Naive thymus-derived CD4-positive, alpha-beta T cell (primary cell): ENCODE data around the gene GYPA. TPM values are rescaled to one million over a fixed set of nuclear protein-coding genes. Genes with fewer than 3 reads are reported as not detected.
A peak's percentile ranks its signal among the peaks of the same experiment; 100 is the strongest.
"Not testable (repeated sequence)": the region's sequence is repeated elsewhere in the genome, so short reads cannot be mapped to it uniquely, and the experiment has no call there.

Experiments
- ATAC-seq: fragments of 150-1000 bp; cut with Tn5 transposase; 2 replicates; pipeline ENCODE4 v1.10.0; 2021; ENCODE audit warnings: mild to moderate bottlenecking, moderate library complexity
- CTCF ChIA-PET: fragments of 350-600 bp; sonication (Branson Sonifier 250); formaldehyde crosslinking; loops from one replicate; lab custom pipeline; 2021; ENCODE audit warnings: antibody characterized with exemption; lab: Charles Lee
- POLR2A ChIA-PET: fragments of 350-600 bp; sonication (Branson Sonifier 250); formaldehyde crosslinking; loops from one replicate; lab custom pipeline; 2021; ENCODE audit warnings: antibody characterized with exemption, inconsistent platforms; lab: Charles Lee
- DNase-seq, 9 donors: peaks; one replicate each; pipeline versions ENCODE4 v3.0.0 to v3.0.0-alpha.2; 2020 to 2022; ENCODE audit warnings: mixed read lengths in 1 of 9
- H3K27ac ChIP-seq: one replicate; pipeline ENCODE4 v1.7.0; 2013; ENCODE audit warnings: mild to moderate bottlenecking, low read depth, low read length, moderate library complexity
- H3K27me3 ChIP-seq, 2 donors: one replicate each; pipeline ENCODE4 v1.7.0; 2013; ENCODE audit warnings: low read length in 2 of 2, mild to moderate bottlenecking in 2 of 2, moderate library complexity in 2 of 2; ENCODE audit not compliant: control insufficient read depth in 2 of 2, insufficient read depth in 2 of 2
- H3K36me3 ChIP-seq, 3 experiments: 1 replicate in 2 of 3; 2 replicates in 1 of 3; pipeline ENCODE4 v1.7.0; 2013; ENCODE audit warnings: low read length in 3 of 3, mild to moderate bottlenecking in 3 of 3, moderate library complexity in 1 of 3; ENCODE audit not compliant: insufficient read depth in 3 of 3, control insufficient read depth in 2 of 3
- H3K4me1 ChIP-seq, 2 donors: one replicate each; pipeline ENCODE4 v1.7.0; 2013; ENCODE audit warnings: low read length in 2 of 2, mild to moderate bottlenecking in 2 of 2, moderate library complexity in 1 of 2; ENCODE audit not compliant: control insufficient read depth in 2 of 2, insufficient read depth in 2 of 2
- H3K4me3 ChIP-seq: 2 replicates; pipeline ENCODE4 v1.7.0; 2013; ENCODE audit warnings: mild to moderate bottlenecking, low read length
- H3K9me3 ChIP-seq, 3 experiments: 1 replicate in 2 of 3; 2 replicates in 1 of 3; pipeline ENCODE4 v1.7.0; 2013; ENCODE audit warnings: low read length in 3 of 3; ENCODE audit not compliant: control insufficient read depth in 2 of 3
- H3K27ac Mint-ChIP-seq, 9 donors: one replicate each; pipeline ENCODE4 v1.8.0; 2020 to 2022; ENCODE audit warnings: mixed read lengths in 9 of 9, mild to moderate bottlenecking in 8 of 9, moderate library complexity in 5 of 9, inconsistent platforms in 2 of 9
- H3K27me3 Mint-ChIP-seq, 5 donors: one replicate each; pipeline ENCODE4 v1.8.0; 2021 to 2022; ENCODE audit warnings: mixed read lengths in 5 of 5, mild to moderate bottlenecking in 1 of 5
- H3K36me3 Mint-ChIP-seq, 5 donors: one replicate each; pipeline ENCODE4 v1.8.0; 2020 to 2022; ENCODE audit warnings: mixed read lengths in 5 of 5, mild to moderate bottlenecking in 3 of 5, inconsistent platforms in 1 of 5
- H3K4me1 Mint-ChIP-seq, 7 donors: one replicate each; pipeline ENCODE4 v1.8.0; 2020 to 2022; ENCODE audit warnings: mixed read lengths in 7 of 7, mild to moderate bottlenecking in 3 of 7, inconsistent platforms in 1 of 7
- H3K4me3 Mint-ChIP-seq, 10 donors: one replicate each; pipeline ENCODE4 v1.8.0; 2020 to 2022; ENCODE audit warnings: mild to moderate bottlenecking in 10 of 10, mixed read lengths in 10 of 10, moderate library complexity in 6 of 10, inconsistent platforms in 2 of 10
- H3K9me3 Mint-ChIP-seq, 11 donors: one replicate each; pipeline ENCODE4 v1.8.0; 2020 to 2022; ENCODE audit warnings: mixed read lengths in 11 of 11, mild to moderate bottlenecking in 4 of 11, inconsistent platforms in 1 of 11, moderate library complexity in 1 of 11
- intact Hi-C, 2 donors: fragments of 100-400 bp; cut with micrococcal nuclease; formaldehyde crosslinking; loops; one replicate each; pipeline ENCODE4 v1.15.1; 2023
- polyA plus RNA-seq, 2 donors: library from polyadenylated mRNA; unstranded; fragments of 300-500 nt; fragmentation: Illumina TruSeq; gene quantifications; one replicate each; pipeline ENCODE4 v1.2.3, GENCODE V29; 2021
- total RNA-seq, 6 experiments: library from RNA in 5 of 6; stranded (reverse) in 5 of 6; gene quantifications; 1 replicate in 5 of 6; 2 replicates in 1 of 6; pipeline ENCODE4 v1.2.3 and lab custom pipeline; 2021 to 2026

GYPA gene
- total and polyA plus RNA-seq, 7 experiments from 2014 or later, result not detected

GRCh38 chr4:144154044-144154443, 13.5 kb upstream of the GYPA start:
- no peak for DNase-seq
- Mint-ChIP-seq H3K4me1 (no peaks in the 10 kb centered on the region), H3K27ac (no peak overlapping the region), H3K4me3 (no peak overlapping the region), H3K36me3 (no peaks in the 10 kb centered on the region), H3K27me3 (peaks cover 0 to 14% (median 0%) of the 10 kb centered on the region in 5 donors), H3K9me3 (peaks cover 0 to 12% (median 4%) of the 10 kb centered on the region in 11 donors)
- H3K4me3 ChIP-seq, result no peak overlapping the region
- H3K4me1 ChIP-seq, result no peaks in the 10 kb centered on the region
- POLR2A ChIA-PET, result no interaction called here
- CTCF ChIA-PET, result no interaction called here
- no peaks in the 10 kb centered on the region for H3K36me3 ChIP-seq
- intact Hi-C loops, result no loop called here
- ATAC-seq, result no peak
- no peaks in the 10 kb centered on the region for H3K9me3 ChIP-seq
- no peaks in the 10 kb centered on the region for H3K27me3 ChIP-seq
- H3K27ac ChIP-seq, result no peak overlapping the region

- H3K4me1 Mint-ChIP-seq, H3K9me3 Mint-ChIP-seq, H3K27me3 Mint-ChIP-seq, H3K36me3 Mint-ChIP-seq, intact Hi-C loops, CTCF ChIA-PET, H3K36me3 ChIP-seq, H3K27me3 ChIP-seq, H3K4me3 Mint-ChIP-seq, POLR2A ChIA-PET, H3K4me1 ChIP-seq, H3K27ac Mint-ChIP-seq, H3K4me3 ChIP-seq, H3K9me3 ChIP-seq, H3K27ac ChIP-seq: not testable (repeated sequence)
- DNase-seq (peak in 6 of 9 donors; percentile 8 to 40 (median 22)), ATAC-seq (peak; percentile 69)
These were observed 2.3 kb upstream of the GYPA start for GRCh38 chr4:144142690-144143326.

DNA sequence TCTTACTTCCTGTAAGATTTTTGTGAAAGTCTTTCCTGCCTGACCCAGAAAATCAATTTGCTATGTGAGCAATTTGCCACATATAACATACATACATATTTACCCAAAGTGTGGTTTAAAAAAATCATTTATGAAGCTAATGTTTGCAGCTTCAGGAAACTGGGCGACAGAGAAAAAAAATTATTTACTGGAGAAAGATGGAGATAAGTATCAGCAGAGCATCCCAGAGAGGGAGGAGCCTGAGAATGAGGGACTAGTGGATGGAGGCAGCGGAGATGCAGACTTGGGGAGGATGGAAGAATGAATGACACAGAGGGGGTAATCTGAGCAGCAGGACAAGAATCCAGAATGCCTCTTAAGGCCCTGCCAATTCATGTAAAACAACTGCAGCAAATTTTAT, 975 bp upstream of the GYPA start:
- no peaks in the 10 kb centered on the region for H3K27me3 ChIP-seq
- no peak overlapping the region for H3K27ac ChIP-seq
- Mint-ChIP-seq H3K36me3 (no peaks in the 10 kb centered on the region), H3K27ac (no peak overlapping the region), H3K4me3 (no peak overlapping the region), H3K4me1 (no peaks in the 10 kb centered on the region), H3K9me3 (no peaks in the 10 kb centered on the region), H3K27me3 (peaks cover 0 to 14% (median 4%) of the 10 kb centered on the region in 5 donors)
- ChIA-PET POLR2A (no interaction called here), CTCF (interaction anchor here (0.6 kb wide), 2 partner anchors 561 to 582 kb away, joined by 3 read pairs; no protein-coding TSS in a partner anchor)
- ATAC-seq (no peak), DNase-seq (no peak)
- H3K4me3 ChIP-seq, result no peak overlapping the region
- no peaks in the 10 kb centered on the region for H3K4me1 ChIP-seq
- no peaks in the 10 kb centered on the region for H3K36me3 ChIP-seq
- intact Hi-C loops, result no loop called here
- no peaks in the 10 kb centered on the region for H3K9me3 ChIP-seq

DNA sequence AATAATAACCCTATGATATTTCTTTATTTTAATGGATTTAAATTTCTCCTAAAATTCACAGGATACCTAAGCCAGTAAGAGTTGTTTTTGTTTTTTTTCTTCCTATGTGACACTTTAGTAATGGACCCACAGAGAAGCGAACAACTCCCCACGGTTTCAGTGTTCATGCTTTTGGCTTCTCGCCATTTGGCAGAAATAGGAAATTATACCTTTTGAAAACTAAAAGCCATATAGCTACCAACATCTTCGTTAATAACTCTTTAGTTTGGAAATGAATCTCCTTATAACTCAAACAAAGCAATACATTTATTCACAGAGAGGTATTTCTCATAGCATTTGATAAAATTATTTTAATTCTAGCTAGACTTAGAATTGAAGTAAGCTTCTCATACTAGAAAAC, 527 bp downstream of the GYPA start:
- H3K36me3 ChIP-seq, DNase-seq, ATAC-seq, CTCF ChIA-PET, H3K4me3 Mint-ChIP-seq, H3K9me3 ChIP-seq, H3K27ac ChIP-seq, intact Hi-C loops, POLR2A ChIA-PET, H3K27ac Mint-ChIP-seq, H3K9me3 Mint-ChIP-seq, H3K4me1 ChIP-seq, H3K4me1 Mint-ChIP-seq, H3K27me3 ChIP-seq, H3K4me3 ChIP-seq, H3K36me3 Mint-ChIP-seq: not testable (repeated sequence)
- H3K27me3 Mint-ChIP-seq, result peaks cover 0 to 14% (median 8%) of the 10 kb centered on the region in 5 donors

DNA sequence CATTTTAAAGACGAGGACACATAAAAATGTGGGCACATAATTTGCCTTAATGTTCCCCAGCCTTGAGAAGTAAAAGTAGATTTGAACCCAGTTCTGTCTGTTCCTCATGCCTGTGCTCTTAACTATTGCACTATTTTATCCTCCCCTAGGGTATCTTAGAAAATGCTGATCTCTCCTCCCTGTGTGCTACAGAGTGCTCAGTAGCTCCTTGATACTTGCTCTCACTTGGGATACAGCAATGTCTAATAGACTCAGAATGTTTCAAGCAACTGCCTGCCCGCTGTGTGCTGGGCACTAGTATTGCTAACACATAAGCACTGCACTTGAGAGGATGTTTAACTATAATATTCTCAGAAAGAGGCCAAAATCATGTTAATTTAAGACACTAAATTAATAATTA, 971 bp downstream of the GYPA start:
- peaks cover 0 to 14% (median 8%) of the 10 kb centered on the region in 5 donors for H3K27me3 Mint-ChIP-seq
- H3K4me1 Mint-ChIP-seq, ATAC-seq, H3K4me1 ChIP-seq, H3K36me3 ChIP-seq, H3K9me3 ChIP-seq, POLR2A ChIA-PET, H3K27ac ChIP-seq, DNase-seq, H3K4me3 Mint-ChIP-seq, H3K36me3 Mint-ChIP-seq, H3K27me3 ChIP-seq, CTCF ChIA-PET, H3K9me3 Mint-ChIP-seq, H3K4me3 ChIP-seq, intact Hi-C loops: not testable (repeated sequence)
- peak overlapping the region in 1 of 9 donors; percentile 7 for H3K27ac Mint-ChIP-seq

GRCh38 chr4:144138239-144138638, 2.3 kb downstream of the GYPA start:
- H3K36me3 Mint-ChIP-seq, intact Hi-C loops, ATAC-seq, DNase-seq, H3K4me3 Mint-ChIP-seq, H3K9me3 Mint-ChIP-seq, H3K9me3 ChIP-seq, H3K27me3 ChIP-seq, H3K36me3 ChIP-seq, H3K4me1 Mint-ChIP-seq, H3K27ac ChIP-seq, CTCF ChIA-PET, H3K4me1 ChIP-seq, POLR2A ChIA-PET, H3K27ac Mint-ChIP-seq, H3K4me3 ChIP-seq: not testable (repeated sequence)
- peaks cover 0 to 15% (median 8%) of the 10 kb centered on the region in 5 donors for H3K27me3 Mint-ChIP-seq

GRCh38 chr4:144137137-144137931, 3.2 kb downstream of the GYPA start:
- CTCF ChIA-PET, result not testable (repeated sequence)

More at GRCh38 chr4:144137137-144137931, 3.2 kb downstream of the GYPA start:
- intact Hi-C loops, ATAC-seq, H3K27me3 ChIP-seq, H3K4me3 Mint-ChIP-seq, DNase-seq, H3K4me1 Mint-ChIP-seq, H3K36me3 ChIP-seq, H3K4me3 ChIP-seq, H3K4me1 ChIP-seq, H3K9me3 ChIP-seq, H3K36me3 Mint-ChIP-seq, H3K27ac Mint-ChIP-seq, H3K27ac ChIP-seq, H3K9me3 Mint-ChIP-seq, POLR2A ChIA-PET: not testable (repeated sequence)
- peaks cover 0 to 23% (median 8%) of the 10 kb centered on the region in 5 donors for H3K27me3 Mint-ChIP-seq
